ENCODE measurements around the gene POLN.

DNA sequence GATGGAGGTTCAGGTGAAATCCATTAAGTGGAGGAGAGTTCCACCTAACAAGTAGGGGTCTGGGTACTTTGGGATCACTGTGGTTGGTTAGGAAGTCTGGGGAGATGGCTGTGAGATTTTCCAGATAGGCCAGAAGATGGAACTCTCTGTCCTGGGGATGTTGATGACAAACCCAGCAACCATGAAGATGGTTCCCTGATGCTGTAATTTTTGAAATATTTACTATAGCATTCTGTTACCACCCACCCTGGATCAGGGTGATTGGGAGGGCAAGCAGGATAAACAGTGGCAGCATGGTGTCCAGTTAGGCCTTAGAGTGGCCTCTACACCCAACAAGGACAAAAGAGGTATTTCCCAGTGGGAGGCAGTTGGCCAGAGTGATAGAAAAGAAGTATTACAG is 217.2 kb downstream of the POLN start:
- TF ChIP-seq, protein P1, sequence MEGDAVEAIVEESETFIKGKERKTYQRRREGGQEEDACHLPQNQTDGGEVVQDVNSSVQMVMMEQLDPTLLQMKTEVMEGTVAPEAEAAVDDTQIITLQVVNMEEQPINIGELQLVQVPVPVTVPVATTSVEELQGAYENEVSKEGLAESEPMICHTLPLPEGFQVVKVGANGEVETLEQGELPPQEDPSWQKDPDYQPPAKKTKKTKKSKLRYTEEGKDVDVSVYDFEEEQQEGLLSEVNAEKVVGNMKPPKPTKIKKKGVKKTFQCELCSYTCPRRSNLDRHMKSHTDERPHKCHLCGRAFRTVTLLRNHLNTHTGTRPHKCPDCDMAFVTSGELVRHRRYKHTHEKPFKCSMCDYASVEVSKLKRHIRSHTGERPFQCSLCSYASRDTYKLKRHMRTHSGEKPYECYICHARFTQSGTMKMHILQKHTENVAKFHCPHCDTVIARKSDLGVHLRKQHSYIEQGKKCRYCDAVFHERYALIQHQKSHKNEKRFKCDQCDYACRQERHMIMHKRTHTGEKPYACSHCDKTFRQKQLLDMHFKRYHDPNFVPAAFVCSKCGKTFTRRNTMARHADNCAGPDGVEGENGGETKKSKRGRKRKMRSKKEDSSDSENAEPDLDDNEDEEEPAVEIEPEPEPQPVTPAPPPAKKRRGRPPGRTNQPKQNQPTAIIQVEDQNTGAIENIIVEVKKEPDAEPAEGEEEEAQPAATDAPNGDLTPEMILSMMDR (conservative IDR thresholded peaks at IDR 0.05; ENCODE audit: low read depth, low read length): no peak
- TF ChIP-seq POLR2A (IDR thresholded peaks at IDR 0.05; ENCODE audit: low read depth, low read length) (no peak), RFX5 (IDR thresholded peaks at IDR 0.05; ENCODE audit: low read depth, low read length) (no peak), RAD21 (IDR thresholded peaks at IDR 0.05; ENCODE audit: low read length) (no peak), CEBPB (IDR thresholded peaks at IDR 0.05; ENCODE audit: low read depth, low read length) (no peak), SMC3 (IDR thresholded peaks at IDR 0.05; ENCODE audit: low read depth, low read length) (no peak), USF2 (IDR thresholded peaks at IDR 0.05; ENCODE audit: low read depth, low read length) (no peak)

Data from IMR-90 (cell line).